Measurements from ENCODE around the gene RNF208. TPM values are rescaled to one million over a fixed set of nuclear protein-coding genes. Genes with fewer than 3 reads are reported as not detected.
"Not testable (repeated sequence)": the region's sequence is repeated elsewhere in the genome, so short reads cannot be mapped to it uniquely, and the experiment has no call there.

RNF208 gene
- polyA plus RNA-seq, 3 donors = 1.5 TPM; not detected in 2

DNA sequence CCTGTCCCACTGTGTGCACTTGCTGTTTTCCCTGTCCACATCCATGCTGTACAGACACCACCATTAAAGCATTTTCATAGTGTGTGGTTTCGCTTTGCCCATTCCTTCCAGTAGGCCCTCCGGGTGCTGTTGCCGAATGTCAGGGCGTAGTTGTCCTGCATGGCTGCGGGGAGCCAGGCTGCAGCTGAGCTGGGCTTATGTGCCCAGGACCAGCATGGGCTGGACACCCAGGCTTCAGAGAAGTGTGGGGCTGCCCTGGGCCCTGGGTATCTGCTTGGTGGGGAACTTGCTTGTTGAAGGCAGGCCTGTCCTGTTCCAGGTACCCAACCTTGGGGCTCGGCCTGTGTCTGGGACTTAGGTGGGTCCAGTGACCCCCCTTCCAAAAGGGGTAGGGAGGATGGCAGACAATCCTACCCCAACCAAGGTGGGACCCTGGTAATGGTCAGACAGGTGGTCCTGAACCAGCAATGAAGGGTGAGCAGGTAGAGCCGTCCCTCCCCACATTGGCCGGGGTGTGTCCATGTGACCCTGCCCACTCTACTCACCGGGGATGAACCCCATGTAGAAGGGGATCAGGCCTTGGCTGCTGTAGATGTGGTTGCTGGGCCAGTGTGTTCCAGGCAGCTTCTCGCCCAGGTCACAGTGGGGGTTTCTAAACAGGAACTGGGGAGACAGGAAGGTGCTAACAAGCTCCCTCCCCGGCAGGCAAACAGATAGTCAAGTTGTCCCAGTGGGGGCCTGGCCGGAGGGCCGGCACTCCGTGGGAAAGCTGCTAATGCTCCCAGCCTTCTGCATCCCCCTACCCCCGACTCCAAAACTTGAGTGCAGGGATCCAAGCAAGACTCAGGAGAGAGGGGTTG, 21.8 kb upstream of the RNF208 start:
- H3K4me3 Mint-ChIP-seq = no peak overlapping the region
- Histone ChIP-seq H3K9ac (ENCODE audit: insufficient read depth, low read length, poor library complexity, severe bottlenecking) (no peak overlapping the region), H3K27me3 (ENCODE audit: control insufficient read depth in 2 of 2, insufficient read depth in 2 of 2, low read length in 2 of 2) (no peaks in the 10 kb centered on the region), H2AFZ (ENCODE audit: insufficient read depth, low read depth, low read length, poor library complexity, severe bottlenecking) (no peak overlapping the region), H3K9me3 (replicated peaks in 1 of 2; ENCODE audit: control insufficient read depth in 1 of 2, insufficient read depth in 1 of 2, low read length in 2 of 2) (no peaks in the 10 kb centered on the region), H3K4me3 (replicated peaks in 1 of 3; ENCODE audit: low read depth in 2 of 3, low read length in 3 of 3) (no peak overlapping the region), H3K79me2 (ENCODE audit: insufficient read depth, low read length) (peaks cover 25% of the 10 kb centered on the region), H4K20me1 (ENCODE audit: insufficient read depth, low read length) (peaks cover 33% of the 10 kb centered on the region), H3K27ac (ENCODE audit: low read depth in 1 of 2, low read length in 2 of 2) (peak overlapping the region in 1 of 2 donors; percentile 20), H3K4me2 (replicated peaks; ENCODE audit: extremely low read depth, low read length, poor library complexity, severe bottlenecking) (no peak overlapping the region), H3K4me1 (ENCODE audit: control insufficient read depth in 1 of 2, insufficient read depth in 2 of 2, low read length in 2 of 2) (peaks cover 29 to 44% of the 10 kb centered on the region in 2 donors), H3K36me3 (replicated peaks in 1 of 2; ENCODE audit: control insufficient read depth in 1 of 2, insufficient read depth in 2 of 2, low read length in 2 of 2) (peaks cover 18 to 19% of the 10 kb centered on the region in 2 donors)
- peak in 1 of 3 donors; percentile 47 for DNase-seq
- peaks cover 36% of the 10 kb centered on the region for H3K4me1 Mint-ChIP-seq
- intact Hi-C loops (cut with micrococcal nuclease) = loop anchor here in 1 of 2 donors (5.0 kb wide), 1 partner anchor 42 kb away; the partner anchor contains the start of gene TPRN
- peak overlapping the region in 5 of 7 donors; percentile 18 to 77 (median 57) for H3K27ac Mint-ChIP-seq
- H3K27me3 Mint-ChIP-seq (ENCODE audit: low read depth in 3 of 3) = peaks cover 2 to 4% (median 2%) of the 10 kb centered on the region in 3 donors
- peaks cover 0 to 3% (median 0%) of the 10 kb centered on the region in 7 donors for H3K9me3 Mint-ChIP-seq
- H3K36me3 Mint-ChIP-seq = peaks cover 15 to 18% of the 10 kb centered on the region in 2 donors
- 80% methylated on average over 10 of the region's 15 CpGs for WGBS (ENCODE audit: insufficient coverage)
- TF ChIP-seq CTCF (IDR thresholded peaks at IDR 0.05) = no peak

DNA sequence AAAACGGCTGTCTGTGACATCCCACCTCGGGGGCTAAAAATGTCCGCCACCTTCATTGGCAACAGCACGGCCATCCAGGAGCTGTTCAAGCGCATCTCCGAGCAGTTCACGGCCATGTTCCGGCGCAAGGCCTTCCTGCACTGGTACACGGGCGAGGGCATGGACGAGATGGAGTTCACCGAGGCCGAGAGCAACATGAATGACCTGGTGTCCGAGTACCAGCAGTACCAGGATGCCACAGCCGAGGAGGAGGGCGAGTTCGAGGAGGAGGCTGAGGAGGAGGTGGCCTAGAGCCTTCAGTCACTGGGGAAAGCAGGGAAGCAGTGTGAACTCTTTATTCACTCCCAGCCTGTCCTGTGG, 21.2 kb upstream of the RNF208 start:
- Histone ChIP-seq H3K79me2 (ENCODE audit: insufficient read depth, low read length) (peaks cover 31% of the 10 kb centered on the region), H3K36me3 (replicated peaks in 1 of 2; ENCODE audit: control insufficient read depth in 1 of 2, insufficient read depth in 2 of 2, low read length in 2 of 2) (peaks cover 18 to 19% of the 10 kb centered on the region in 2 donors), H3K4me1 (ENCODE audit: control insufficient read depth in 1 of 2, insufficient read depth in 2 of 2, low read length in 2 of 2) (peaks cover 33 to 46% of the 10 kb centered on the region in 2 donors), H4K20me1 (ENCODE audit: insufficient read depth, low read length) (peaks cover 33% of the 10 kb centered on the region)
- H3K9me3 ChIP-seq (replicated peaks in 1 of 2; ENCODE audit: control insufficient read depth in 1 of 2, insufficient read depth in 1 of 2, low read length in 2 of 2); H3K27me3 Mint-ChIP-seq (ENCODE audit: low read depth in 3 of 3); H3K27me3 ChIP-seq (ENCODE audit: control insufficient read depth in 2 of 2, insufficient read depth in 2 of 2, low read length in 2 of 2); H3K4me2 ChIP-seq (replicated peaks; ENCODE audit: extremely low read depth, low read length, poor library complexity, severe bottlenecking); H3K4me3 Mint-ChIP-seq; H3K9ac ChIP-seq (ENCODE audit: insufficient read depth, low read length, poor library complexity, severe bottlenecking); H3K9me3 Mint-ChIP-seq; H3K4me3 ChIP-seq (replicated peaks in 1 of 3; ENCODE audit: low read depth in 2 of 3, low read length in 3 of 3); H3K27ac ChIP-seq (ENCODE audit: low read depth in 1 of 2, low read length in 2 of 2); H2AFZ ChIP-seq (ENCODE audit: insufficient read depth, low read depth, low read length, poor library complexity, severe bottlenecking); DNase-seq: not testable (repeated sequence)
- intact Hi-C loops (cut with micrococcal nuclease) = loop anchor here in 1 of 2 donors (5.0 kb wide), 1 partner anchor 41 kb away; the partner anchor contains the start of gene TPRN
- WGBS (ENCODE audit: insufficient coverage) = 100% methylated on average over 4 of the region's 18 CpGs
- Mint-ChIP-seq H3K4me1 (peaks cover 38% of the 10 kb centered on the region), H3K36me3 (peaks cover 15 to 18% of the 10 kb centered on the region in 2 donors), H3K27ac (peak overlapping the region in 3 of 7 donors; percentile 9 to 82 (median 76))
